Measurements from ENCODE around the gene CSRNP2. TPM values are rescaled to one million over a fixed set of nuclear protein-coding genes. Genes with fewer than 3 reads are reported as not detected.

Gene CSRNP2
- total RNA-seq, 4 donors from 2014 or later, result 16.6 to 22.7 (median 18.7) TPM

- no peak for DNase-seq (ENCODE audit: low spot score in 2 of 2)
- TF ChIP-seq CTCF (IDR thresholded peaks at IDR 0.05), result no peak
- no peak for TF ChIP-seq POLR2A (IDR thresholded peaks at IDR 0.05)
- no peak overlapping the region for H3K4me3 ChIP-seq (ENCODE audit: low read depth, poor library complexity, severe bottlenecking)
- intact Hi-C loops (cut with DNase I; ENCODE audit: low total_unique reads), result no loop called here
Measured at GRCh38 chr12:51103977-51104376, 20.6 kb upstream of the CSRNP2 start.

GRCh38 chr12:51098611-51099010 is 15.2 kb upstream of the CSRNP2 start:
- no peak for TF ChIP-seq POLR2A (IDR thresholded peaks at IDR 0.05)
- no peak for TF ChIP-seq CTCF (IDR thresholded peaks at IDR 0.05)
- DNase-seq (ENCODE audit: low spot score in 2 of 2), result no peak
- 0 to 97% methylated on average over 1 of the region's 1 CpG for WGBS, 2 donors
- no peak overlapping the region for H3K4me3 ChIP-seq (ENCODE audit: low read depth, poor library complexity, severe bottlenecking)
- intact Hi-C loops (cut with DNase I; ENCODE audit: low total_unique reads), result no loop called here

- WGBS, 2 donors, result 95 to 97% methylated on average over 10 of the region's 10 CpGs
- TF ChIP-seq POLR2A (IDR thresholded peaks at IDR 0.05) (no peak), CTCF (IDR thresholded peaks at IDR 0.05) (no peak)
- no peak overlapping the region for H3K4me3 ChIP-seq (ENCODE audit: low read depth, poor library complexity, severe bottlenecking)
- DNase-seq (ENCODE audit: low spot score in 2 of 2), result no peak
- intact Hi-C loops (cut with DNase I; ENCODE audit: low total_unique reads), result no loop called here
Measured at GRCh38 chr12:51090705-51091229, 7.4 kb upstream of the CSRNP2 start.

GRCh38 chr12:51087818-51088217 is 4.4 kb upstream of the CSRNP2 start:
- WGBS, 2 donors, result 94 to 96% methylated on average over 3 of the region's 3 CpGs
- intact Hi-C loops (cut with DNase I; ENCODE audit: low total_unique reads), result no loop called here
- no peak for DNase-seq (ENCODE audit: low spot score in 2 of 2)
- H3K4me3 ChIP-seq (ENCODE audit: low read depth, poor library complexity, severe bottlenecking), result no peak overlapping the region
- TF ChIP-seq CTCF (IDR thresholded peaks at IDR 0.05) (no peak), POLR2A (IDR thresholded peaks at IDR 0.05) (no peak)

- H3K4me3 ChIP-seq (ENCODE audit: low read depth, poor library complexity, severe bottlenecking), result no peak overlapping the region
- WGBS, 2 donors, result 92% methylated on average over 10 of the region's 10 CpGs
- no peak for TF ChIP-seq POLR2A (IDR thresholded peaks at IDR 0.05)
- TF ChIP-seq CTCF (IDR thresholded peaks at IDR 0.05), result no peak
- intact Hi-C loops (cut with DNase I; ENCODE audit: low total_unique reads), result no loop called here
- no peak for DNase-seq (ENCODE audit: low spot score in 2 of 2)
Measured at GRCh38 chr12:51086933-51087332, 3.5 kb upstream of the CSRNP2 start.

GRCh38 chr12:51085757-51086156 is 2.4 kb upstream of the CSRNP2 start:
- TF ChIP-seq CTCF (IDR thresholded peaks at IDR 0.05) (no peak), POLR2A (IDR thresholded peaks at IDR 0.05) (no peak)
- no peak for DNase-seq (ENCODE audit: low spot score in 2 of 2)
- 71 to 82% methylated on average over 3 of the region's 3 CpGs for WGBS, 2 donors
- H3K4me3 ChIP-seq (ENCODE audit: low read depth, poor library complexity, severe bottlenecking), result no peak overlapping the region
- intact Hi-C loops (cut with DNase I; ENCODE audit: low total_unique reads), result no loop called here

All from lower leg skin (tissue), 4 donors.